GM10266 (cell line): ENCODE results near the gene SETD3.

Experiments used
- DNase-seq: peaks from one replicate; pipeline ENCODE4 v3.0.0; 2012; ENCODE audit errors: extremely low spot score
- TF ChIP-seq, protein P1 (sequence below): IDR thresholded peaks from 2 replicates; pipeline ENCODE4 v1.5.1; 2012; ENCODE audit warnings: mild to moderate bottlenecking, low read depth; ENCODE audit not compliant: control insufficient read depth, insufficient read depth; ENCODE audit errors: missing control alignments

Gene SETD3

DNA sequence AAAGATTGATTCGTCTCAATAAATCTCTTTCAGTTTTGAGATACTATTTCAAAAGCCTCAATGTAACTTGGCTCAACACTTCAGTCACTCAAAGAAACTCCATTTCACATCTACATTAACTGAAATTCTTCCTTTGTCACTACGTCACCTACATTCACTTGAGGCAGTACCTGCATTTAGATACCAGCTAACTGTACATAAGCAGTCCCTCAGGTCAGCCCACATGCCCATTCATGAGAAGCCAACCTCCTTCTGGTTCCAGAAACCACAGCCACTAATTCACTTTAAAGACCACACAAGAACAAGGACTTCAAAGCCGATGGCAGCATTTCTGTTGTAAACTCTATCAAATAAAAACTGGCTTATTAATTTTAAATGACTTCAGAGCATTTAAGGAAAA is 43.0 kb downstream of the SETD3 start:
- TF ChIP-seq, protein P1, sequence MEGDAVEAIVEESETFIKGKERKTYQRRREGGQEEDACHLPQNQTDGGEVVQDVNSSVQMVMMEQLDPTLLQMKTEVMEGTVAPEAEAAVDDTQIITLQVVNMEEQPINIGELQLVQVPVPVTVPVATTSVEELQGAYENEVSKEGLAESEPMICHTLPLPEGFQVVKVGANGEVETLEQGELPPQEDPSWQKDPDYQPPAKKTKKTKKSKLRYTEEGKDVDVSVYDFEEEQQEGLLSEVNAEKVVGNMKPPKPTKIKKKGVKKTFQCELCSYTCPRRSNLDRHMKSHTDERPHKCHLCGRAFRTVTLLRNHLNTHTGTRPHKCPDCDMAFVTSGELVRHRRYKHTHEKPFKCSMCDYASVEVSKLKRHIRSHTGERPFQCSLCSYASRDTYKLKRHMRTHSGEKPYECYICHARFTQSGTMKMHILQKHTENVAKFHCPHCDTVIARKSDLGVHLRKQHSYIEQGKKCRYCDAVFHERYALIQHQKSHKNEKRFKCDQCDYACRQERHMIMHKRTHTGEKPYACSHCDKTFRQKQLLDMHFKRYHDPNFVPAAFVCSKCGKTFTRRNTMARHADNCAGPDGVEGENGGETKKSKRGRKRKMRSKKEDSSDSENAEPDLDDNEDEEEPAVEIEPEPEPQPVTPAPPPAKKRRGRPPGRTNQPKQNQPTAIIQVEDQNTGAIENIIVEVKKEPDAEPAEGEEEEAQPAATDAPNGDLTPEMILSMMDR, result no peak
- DNase-seq, result no peak

- TF ChIP-seq, protein P1, result no peak
- no peak for DNase-seq
These were observed 44.1 kb downstream of the SETD3 start for GRCh38 chr14:99436247-99437180.

DNA sequence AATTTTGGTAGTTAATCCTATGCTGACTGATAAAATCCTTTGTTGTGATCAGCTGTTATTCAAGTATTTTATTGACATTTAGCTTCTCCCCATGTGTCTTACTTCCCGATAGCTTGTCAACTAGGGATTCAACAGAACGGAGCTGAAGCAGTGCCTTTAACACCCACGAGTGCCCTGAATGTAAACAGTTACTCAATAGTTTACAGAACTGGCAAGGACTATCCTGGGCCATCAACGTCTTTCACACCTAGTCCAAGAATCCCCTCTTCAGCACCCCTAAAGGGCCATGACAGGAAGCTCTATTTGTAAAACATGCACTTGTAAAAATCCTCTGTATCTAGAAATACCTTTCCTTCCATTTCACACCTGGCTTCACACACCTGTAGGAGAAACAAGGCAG is 45.3 kb downstream of the SETD3 start:
- TF ChIP-seq, protein P1, result no peak
- no peak for DNase-seq

DNA sequence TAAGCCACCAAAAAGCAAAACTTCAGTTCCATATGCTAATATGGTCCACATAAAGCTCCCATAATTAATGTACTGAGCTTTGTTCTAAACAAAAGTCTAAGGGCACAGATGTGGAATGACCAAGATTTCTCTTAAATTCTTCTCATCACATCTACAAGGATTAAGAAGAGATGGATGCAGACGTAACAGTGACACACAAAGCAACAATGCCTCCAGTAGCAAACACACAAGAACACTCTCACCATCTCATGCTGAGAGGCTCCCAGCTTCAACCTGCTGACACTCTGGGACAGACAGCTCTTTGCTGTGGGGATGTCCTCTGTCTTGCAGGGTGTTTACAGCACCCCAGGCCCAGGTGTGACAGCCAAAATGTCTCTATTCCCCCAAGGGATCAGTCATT is 48.2 kb downstream of the SETD3 start:
- DNase-seq, result no peak
- TF ChIP-seq, protein P1, result no peak

- DNase-seq, result no peak
- TF ChIP-seq, protein P1, result no peak
These were observed 48.7 kb downstream of the SETD3 start for GRCh38 chr14:99431986-99432385.

GRCh38 chr14:99430491-99430890 is 50.2 kb downstream of the SETD3 start:
- no peak for DNase-seq
- TF ChIP-seq, protein P1, result no peak

- no peak for DNase-seq
- TF ChIP-seq, protein P1, result no peak
These were observed 52.9 kb downstream of the SETD3 start for GRCh38 chr14:99427632-99428300.
